GM12878 (cell line): Measurements from ENCODE around the gene COMMD3. TPM values are rescaled to one million over a fixed set of nuclear protein-coding genes. Genes with fewer than 3 reads are reported as not detected.
A peak's percentile ranks its signal among the peaks of the same experiment; 100 is the strongest.

ENCODE experiments used
- ATAC-seq: fragments of 200-7000 bp; cut with Tn5 transposase; 3 replicates; pipeline ENCODE4 v1.9.1; 2020; ENCODE audit warnings: mild to moderate bottlenecking, moderate library complexity
- BruUV-seq: library from RNA; stranded (reverse); fragments of 400-500 nt; replicated peaks from 2 replicates; lab custom pipeline; 2021; lab: Mats Ljungman, UMichigan
- CTCF ChIA-PET: fragments of 300-600 bp; sonication (Branson Sonifier 250); formaldehyde crosslinking; extraction: SDS; loops from one replicate; lab custom pipeline; 2021; ENCODE audit warnings: inconsistent platforms; lab: Yijun Ruan, JAX
- POLR2A ChIA-PET: fragments of 350-600 bp; formaldehyde crosslinking; extraction: SDS; loops from one replicate; lab custom pipeline; 2021; ENCODE audit warnings: inconsistent platforms; lab: Charles Lee
- RAD21 ChIA-PET: fragments of 300-600 bp; sonication (Branson Sonifier 250); formaldehyde crosslinking; loops from one replicate; lab custom pipeline; 2023; ENCODE audit warnings: antibody characterized with exemption; ENCODE audit not compliant: unreplicated experiment; lab: Charles Lee
- SMC1A ChIA-PET: fragments of 300-600 bp; sonication (Branson Sonifier 250); formaldehyde crosslinking; loops from one replicate; lab custom pipeline; 2023; ENCODE audit not compliant: unreplicated experiment, uncharacterized antibody; lab: Charles Lee
- DNase-seq: peaks from one replicate; pipeline ENCODE4 v3.0.0-alpha.2; 2011; ENCODE audit warnings: low read depth, low spot score
- FAIRE-seq: peaks from 3 replicates; lab custom pipeline; 2011; peaks lifted over from hg19 to GRCh38; lab: Jason Lieb, UNC
- H2AFZ ChIP-seq: 2 replicates; pipeline ENCODE4 v1.6.0; 2011; ENCODE audit warnings: low read depth, low read length, control low read depth; ENCODE audit not compliant: control insufficient read depth
- H3K27ac ChIP-seq: 2 replicates; pipeline ENCODE4 v1.5.1; 2011; ENCODE audit warnings: control low read depth; ENCODE audit not compliant: control insufficient read depth, insufficient read depth
- H3K27me3 ChIP-seq, 2 experiments: replicated peaks in 1 of 2; 2 replicates each; pipeline versions ENCODE4 v1.6.0 to v1.6.1; 2011; ENCODE audit warnings: low read length in 1 of 2; ENCODE audit not compliant: control insufficient read depth in 2 of 2, insufficient read depth in 2 of 2
- H3K36me3 ChIP-seq, 2 experiments: 2 replicates each; pipeline ENCODE4 v1.5.1; 2011; ENCODE audit warnings: low read length in 1 of 2; ENCODE audit not compliant: control insufficient read depth in 2 of 2, insufficient read depth in 2 of 2
- H3K4me1 ChIP-seq: 2 replicates; pipeline ENCODE4 v1.6.1; 2011; ENCODE audit warnings: mild to moderate bottlenecking, low read length, moderate library complexity, mixed read lengths; ENCODE audit not compliant: control insufficient read depth, insufficient read depth
- H3K4me2 ChIP-seq: 2 replicates; pipeline ENCODE4 v1.6.0; 2011; ENCODE audit warnings: control low read depth; ENCODE audit not compliant: control insufficient read depth, insufficient read depth
- H3K4me3 ChIP-seq: fragments of 200-600 bp; sonication (generic); 2 replicates; pipeline ENCODE4 v1.5.1; 2016
- H3K79me2 ChIP-seq: 2 replicates; pipeline ENCODE4 v1.6.0; 2011; ENCODE audit warnings: low read length; ENCODE audit not compliant: control insufficient read depth, insufficient read depth
- H3K9ac ChIP-seq: 2 replicates; pipeline ENCODE4 v1.8.0; 2011; ENCODE audit warnings: low read length, control low read depth, mixed read lengths; ENCODE audit not compliant: control insufficient read depth, insufficient read depth
- H3K9me3 ChIP-seq: replicated peaks from 3 replicates; pipeline ENCODE4 v1.5.1; 2011; ENCODE audit warnings: mild to moderate bottlenecking, low read length; ENCODE audit not compliant: control insufficient read depth, insufficient read depth
- H4K20me1 ChIP-seq: 2 replicates; pipeline ENCODE4 v1.6.0; 2011; ENCODE audit not compliant: control insufficient read depth, insufficient read depth
- EED ChIP-seq: sonication (generic); IDR thresholded peaks from 2 replicates; pipeline ENCODE4 v1.6.1; 2016; ENCODE audit warnings: antibody characterized with exemption, low read depth
- HDGF ChIP-seq: fragments of 450-650 bp; IDR thresholded peaks from 2 replicates; pipeline ENCODE4 v1.6.1; 2016; ENCODE audit warnings: antibody characterized with exemption
- KDM1A ChIP-seq: fragments of 200-600 bp; sonication (generic); IDR thresholded peaks from 2 replicates; pipeline ENCODE4 v1.6.1; 2016; ENCODE audit warnings: borderline replicate concordance
- MEF2A ChIP-seq: IDR thresholded peaks from 2 replicates; pipeline ENCODE4 v1.6.1; 2011; ENCODE audit warnings: low read depth, mild to moderate bottlenecking, low read length, moderate library complexity; ENCODE audit not compliant: insufficient read depth
- NKRF ChIP-seq: fragments of 450-650 bp; conservative IDR thresholded peaks from 2 replicates; pipeline ENCODE4 v1.6.1; 2017; ENCODE audit warnings: mild to moderate bottlenecking, moderate library complexity
- PAX8 ChIP-seq: fragments of 450-650 bp; IDR thresholded peaks from 2 replicates; pipeline ENCODE4 v1.6.1; 2017; ENCODE audit warnings: mild to moderate bottlenecking, moderate library complexity
- RBBP5 ChIP-seq: fragments of 200-600 bp; sonication (generic); conservative IDR thresholded peaks from 2 replicates; pipeline ENCODE4 v1.6.1; 2016
- RFX5 ChIP-seq: IDR thresholded peaks from 2 replicates; pipeline ENCODE4 v1.6.1; 2011; ENCODE audit warnings: low read depth, low read length, improper control_type of control experiment
- SPI1 ChIP-seq: IDR thresholded peaks from 2 replicates; pipeline ENCODE4 v1.6.1; 2011; ENCODE audit warnings: low read depth, mild to moderate bottlenecking, low read length, moderate library complexity, borderline replicate concordance; ENCODE audit not compliant: insufficient read depth
- SUPT20H ChIP-seq: IDR thresholded peaks from 2 replicates; pipeline ENCODE4 v1.6.1; 2011; ENCODE audit warnings: low read depth, mild to moderate bottlenecking, low read length, moderate library complexity, borderline replicate concordance; ENCODE audit not compliant: control insufficient read depth
- SUZ12 ChIP-seq: fragments of 200-600 bp; sonication (generic); IDR thresholded peaks from one replicate; pipeline ENCODE4 v1.6.1; 2018; ENCODE audit warnings: antibody characterized with exemption, mild to moderate bottlenecking; ENCODE audit not compliant: unreplicated experiment
- ZNF384 ChIP-seq: IDR thresholded peaks from 2 replicates; pipeline ENCODE4 v1.6.1; 2012; ENCODE audit warnings: low read depth, mild to moderate bottlenecking, low read length, improper control_type of control experiment, borderline replicate concordance
- WGBS: methylation state at CpG from one replicate; pipeline ENCODE4 v1.1.6; 2016; ENCODE audit warnings: low lambda C conversion rate; ENCODE audit not compliant: insufficient replicate concordance, insufficient coverage; ENCODE audit errors: missing lambda C conversion rate; 5-methylcytosine and 5-hydroxymethylcytosine counted together
- in situ Hi-C: fragments of 300-500 bp; cut with MboI; formaldehyde crosslinking; loops from 9 replicates; pipeline ENCODE4 v1.14.3; 2018; ENCODE audit warnings: mixed read lengths
- intact Hi-C: fragments of 100-400 bp; cut with micrococcal nuclease; formaldehyde crosslinking; loops from one replicate; pipeline ENCODE4 v1.14.2; 2022; ENCODE audit not compliant: unreplicated experiment
- polyA plus RNA-seq, 11 experiments: library from polyadenylated mRNA; depleted of rRNA in 4 of 11; unstranded in 6 of 11; stranded (reverse) in 5 of 11; fragments of >200 nt; fragmentation: Nextera tagmentation in 4 of 11; fragmentation: Illumina TruSeq in 1 of 11; extraction: Ambion mirVana in 4 of 11; extraction: Trizol in 1 of 11; gene quantifications; 1 replicate in 1 of 11; 2 replicates in 10 of 11; pipeline versions ENCODE4 v1.2.1 to v1.2.3, GENCODE V29; 2011 to 2016; ENCODE audit warnings: inconsistent platforms in 2 of 11, missing spikeins in 2 of 11, low read depth in 1 of 11
- total RNA-seq, 4 experiments: library from RNA; depleted of rRNA in 3 of 4; stranded (reverse); fragments of >200 nt in 3 of 4; fragmentation: Illumina TruSeq in 1 of 4; extraction: Trizol in 1 of 4; gene quantifications; 2 replicates each; pipeline versions ENCODE4 v1.2.1 to v1.2.3, GENCODE V29; 2013 to 2021
- TF ChIP-seq, protein P1 (sequence below): fragments of 450-650 bp; IDR thresholded peaks from 2 replicates; pipeline ENCODE4 v1.6.1; 2017; ENCODE audit warnings: mild to moderate bottlenecking, moderate library complexity

The COMMD3 gene
- total and polyA plus RNA-seq, 10 of the 15 experiments (the other 5 are each of a cell fraction or from before 2014, with no cell fraction given): 64.5 to 248 (median 84.4) TPM

DNA sequence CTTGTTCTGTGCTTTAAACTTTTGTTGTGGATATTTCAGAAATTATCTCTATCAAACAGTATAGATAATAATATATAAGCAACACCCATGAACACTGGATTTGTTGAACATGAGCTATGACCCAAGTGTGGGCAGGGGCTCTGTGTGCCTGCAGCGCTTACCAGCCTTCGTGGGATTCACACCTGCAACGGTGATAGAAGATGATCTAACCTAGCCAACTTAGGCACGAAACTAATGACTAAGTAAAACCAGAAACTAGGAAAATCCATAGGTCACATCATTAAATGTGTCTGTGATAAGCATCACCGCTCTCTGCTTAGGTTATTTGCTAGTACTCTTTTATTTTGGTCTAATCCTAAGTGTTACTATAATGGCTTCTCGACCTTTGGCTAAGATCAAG, 47.1 kb downstream of the COMMD3 start:
- H3K4me3 ChIP-seq: no peak overlapping the region
- H3K36me3 ChIP-seq: no peaks in the 10 kb centered on the region
- H4K20me1 ChIP-seq: no peaks in the 10 kb centered on the region
- ChIA-PET RAD21 (no interaction called here), POLR2A (no interaction called here), CTCF (interaction anchor here (0.9 kb wide), 1 partner anchor 24 kb away, joined by 3 read pairs; no protein-coding TSS in a partner anchor), SMC1A (no interaction called here)
- H3K9ac ChIP-seq: no peak overlapping the region
- BruUV-seq: no TSS peak
- DNase-seq (no peak), FAIRE-seq (no peak), ATAC-seq (0 out of 3 replicates have a peak, but pooled peaks have one; percentile 12)
- no peak for TF ChIP-seq KDM1A
- no peak for TF ChIP-seq SUPT20H
- no peak for TF ChIP-seq SPI1
- no peak for TF ChIP-seq EED
- no peak for TF ChIP-seq SUZ12
- no peak for TF ChIP-seq NKRF
- no peak for TF ChIP-seq ZNF384
- no peak for TF ChIP-seq RBBP5
- no peak for TF ChIP-seq RFX5
- TF ChIP-seq, protein P1, sequence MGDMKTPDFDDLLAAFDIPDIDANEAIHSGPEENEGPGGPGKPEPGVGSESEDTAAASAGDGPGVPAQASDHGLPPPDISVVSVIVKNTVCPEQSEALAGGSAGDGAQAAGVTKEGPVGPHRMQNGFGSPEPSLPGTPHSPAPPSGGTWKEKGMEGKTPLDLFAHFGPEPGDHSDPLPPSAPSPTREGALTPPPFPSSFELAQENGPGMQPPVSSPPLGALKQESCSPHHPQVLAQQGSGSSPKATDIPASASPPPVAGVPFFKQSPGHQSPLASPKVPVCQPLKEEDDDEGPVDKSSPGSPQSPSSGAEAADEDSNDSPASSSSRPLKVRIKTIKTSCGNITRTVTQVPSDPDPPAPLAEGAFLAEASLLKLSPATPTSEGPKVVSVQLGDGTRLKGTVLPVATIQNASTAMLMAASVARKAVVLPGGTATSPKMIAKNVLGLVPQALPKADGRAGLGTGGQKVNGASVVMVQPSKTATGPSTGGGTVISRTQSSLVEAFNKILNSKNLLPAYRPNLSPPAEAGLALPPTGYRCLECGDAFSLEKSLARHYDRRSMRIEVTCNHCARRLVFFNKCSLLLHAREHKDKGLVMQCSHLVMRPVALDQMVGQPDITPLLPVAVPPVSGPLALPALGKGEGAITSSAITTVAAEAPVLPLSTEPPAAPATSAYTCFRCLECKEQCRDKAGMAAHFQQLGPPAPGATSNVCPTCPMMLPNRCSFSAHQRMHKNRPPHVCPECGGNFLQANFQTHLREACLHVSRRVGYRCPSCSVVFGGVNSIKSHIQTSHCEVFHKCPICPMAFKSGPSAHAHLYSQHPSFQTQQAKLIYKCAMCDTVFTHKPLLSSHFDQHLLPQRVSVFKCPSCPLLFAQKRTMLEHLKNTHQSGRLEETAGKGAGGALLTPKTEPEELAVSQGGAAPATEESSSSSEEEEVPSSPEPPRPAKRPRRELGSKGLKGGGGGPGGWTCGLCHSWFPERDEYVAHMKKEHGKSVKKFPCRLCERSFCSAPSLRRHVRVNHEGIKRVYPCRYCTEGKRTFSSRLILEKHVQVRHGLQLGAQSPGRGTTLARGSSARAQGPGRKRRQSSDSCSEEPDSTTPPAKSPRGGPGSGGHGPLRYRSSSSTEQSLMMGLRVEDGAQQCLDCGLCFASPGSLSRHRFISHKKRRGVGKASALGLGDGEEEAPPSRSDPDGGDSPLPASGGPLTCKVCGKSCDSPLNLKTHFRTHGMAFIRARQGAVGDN: no peak
- no peak for TF ChIP-seq HDGF
- no peak for TF ChIP-seq MEF2A
- TF ChIP-seq PAX8: no peak
- intact Hi-C loops: no loop called here
- no peak overlapping the region for H3K27ac ChIP-seq
- H3K9me3 ChIP-seq: no peaks in the 10 kb centered on the region
- H3K4me1 ChIP-seq: peaks cover 11% of the 10 kb centered on the region
- no peak overlapping the region for H2AFZ ChIP-seq
- in situ Hi-C loops: no loop called here
- no peak overlapping the region for H3K4me2 ChIP-seq
- 83% methylated on average over 6 of the region's 6 CpGs for WGBS
- H3K79me2 ChIP-seq: no peaks in the 10 kb centered on the region
- H3K27me3 ChIP-seq: no peaks in the 10 kb centered on the region
